Hepatic stellate cell (primary cell): Measurements from ENCODE around the gene PHPT1.

Experiments
- DNase-seq: peaks from one replicate; pipeline ENCODE4 v3.0.0; 2011; ENCODE audit warnings: low spot score

PHPT1 gene

DNA sequence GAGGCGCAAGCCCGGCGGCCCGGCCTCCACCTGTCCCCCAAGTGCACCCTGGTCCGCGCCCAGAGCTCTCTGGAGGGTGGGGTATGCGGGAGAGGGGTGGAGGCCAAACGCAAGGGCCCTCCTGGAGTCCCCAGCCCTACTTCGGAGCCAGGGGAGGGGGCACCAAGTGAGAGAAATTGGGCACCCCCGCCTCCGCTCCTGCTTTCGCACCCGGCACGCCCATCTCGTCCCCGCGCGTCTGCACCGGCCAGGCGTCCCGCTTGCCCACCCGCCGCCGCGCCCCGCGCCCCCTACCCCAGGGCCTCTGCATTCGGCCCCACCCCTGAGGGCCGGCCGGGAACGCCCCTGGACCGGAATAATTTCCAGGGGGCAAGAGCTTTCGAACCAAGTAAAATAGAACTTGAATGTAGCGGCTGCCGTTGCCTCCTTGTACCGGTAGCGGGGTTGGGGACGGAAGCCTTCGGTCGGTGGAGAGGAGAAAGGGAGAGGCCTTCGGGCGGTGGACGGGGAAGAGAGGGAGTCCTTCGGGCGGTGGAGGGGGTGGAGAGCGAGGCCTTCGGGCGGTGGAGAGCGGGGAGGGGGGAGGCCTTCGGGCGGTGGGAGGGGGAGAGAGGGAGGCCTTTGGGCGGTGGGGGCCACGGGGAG is 694 bp upstream of the PHPT1 start:
- DNase-seq: peak; percentile 74

- DNase-seq: no peak
These were observed 1.0 kb downstream of the PHPT1 start for GRCh38 chr9:136849960-136850865.

GRCh38 chr9:136850866-136851775 is 1.9 kb downstream of the PHPT1 start:
- no peak for DNase-seq

DNA sequence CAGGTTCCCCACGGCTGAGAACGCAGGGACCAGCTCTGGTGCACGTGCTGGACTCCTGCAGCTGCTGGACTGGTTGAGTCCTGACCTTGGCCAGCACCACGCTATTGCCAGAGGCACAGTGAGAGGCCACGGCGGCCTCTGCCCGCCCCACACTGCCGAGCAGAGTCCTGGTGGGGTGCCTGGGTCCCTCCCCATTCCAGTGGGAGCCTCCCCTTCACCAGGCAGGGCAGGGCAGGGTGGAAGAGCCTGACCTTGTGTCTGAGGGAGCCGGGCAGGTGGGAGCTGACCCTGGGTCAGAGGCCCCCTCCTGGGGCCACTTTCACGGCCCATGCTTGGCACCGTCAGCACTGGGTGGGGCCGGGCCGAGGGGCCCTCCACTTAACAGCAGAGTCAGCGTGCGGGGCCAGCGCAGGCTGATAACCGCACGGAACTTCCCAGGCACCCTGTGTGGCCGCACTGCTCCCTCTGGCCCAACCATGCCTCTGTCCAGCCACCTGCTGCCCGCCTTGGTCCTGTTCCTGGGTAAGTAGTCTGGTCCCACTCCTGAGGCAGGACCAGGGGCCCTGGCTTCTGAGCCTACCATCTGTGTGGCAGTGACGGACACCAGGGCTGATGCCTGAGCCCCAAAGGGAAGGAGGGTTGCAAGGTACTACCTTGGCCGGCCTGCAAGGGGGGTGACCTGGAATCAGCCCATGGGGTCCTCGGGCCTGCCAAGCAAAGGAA is 2.9 kb downstream of the PHPT1 start, which contains the start of gene MAMDC4:
MAMDC4 (plus strand) TSS at position 406 of the 723 bp plus-strand sequence; CDS start at position 477, 71 bp downstream.
- no peak for DNase-seq

DNA sequence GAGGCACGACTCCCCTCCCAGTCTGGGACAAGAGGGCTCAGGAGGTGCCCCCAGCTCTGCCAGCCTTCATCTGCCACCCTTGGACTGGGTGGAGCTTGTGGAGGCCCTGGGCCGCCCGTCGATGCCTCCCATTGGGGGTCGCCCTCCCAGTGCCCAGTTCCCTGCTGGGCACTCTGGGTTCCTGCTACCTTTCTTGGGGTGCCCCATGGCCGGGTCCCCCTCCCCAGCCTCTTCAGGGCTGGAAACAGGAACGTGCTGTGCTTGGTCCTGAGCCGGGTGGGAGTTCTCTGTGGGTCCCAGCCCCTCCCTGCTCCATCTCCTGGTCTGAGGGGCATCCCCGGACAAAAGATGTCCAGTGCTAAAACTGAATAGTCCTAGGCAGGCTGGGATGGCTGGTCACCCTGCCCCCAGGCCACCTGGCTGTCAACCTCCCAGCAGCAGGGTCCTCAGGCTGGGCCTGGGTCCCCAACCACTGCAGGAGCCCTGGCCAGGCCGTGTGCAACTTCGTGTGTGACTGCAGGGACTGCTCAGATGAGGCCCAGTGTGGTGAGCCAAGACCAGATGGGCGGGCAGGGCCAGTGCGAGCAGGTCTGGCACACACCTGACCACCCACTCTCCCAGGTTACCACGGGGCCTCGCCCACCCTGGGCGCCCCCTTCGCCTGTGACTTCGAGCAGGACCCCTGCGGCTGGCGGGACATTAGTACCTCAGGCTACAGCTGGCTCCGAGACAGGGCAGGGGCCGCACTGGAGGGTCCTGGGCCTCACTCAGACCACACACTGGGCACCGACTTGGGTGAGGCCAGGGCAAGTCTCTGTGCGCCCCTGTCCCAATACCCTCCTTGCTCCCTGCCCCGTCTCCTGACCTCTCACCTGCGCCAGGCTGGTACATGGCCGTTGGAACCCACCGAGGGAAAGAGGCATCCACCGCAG is 3.7 kb downstream of the PHPT1 start:
- no peak for DNase-seq

DNA sequence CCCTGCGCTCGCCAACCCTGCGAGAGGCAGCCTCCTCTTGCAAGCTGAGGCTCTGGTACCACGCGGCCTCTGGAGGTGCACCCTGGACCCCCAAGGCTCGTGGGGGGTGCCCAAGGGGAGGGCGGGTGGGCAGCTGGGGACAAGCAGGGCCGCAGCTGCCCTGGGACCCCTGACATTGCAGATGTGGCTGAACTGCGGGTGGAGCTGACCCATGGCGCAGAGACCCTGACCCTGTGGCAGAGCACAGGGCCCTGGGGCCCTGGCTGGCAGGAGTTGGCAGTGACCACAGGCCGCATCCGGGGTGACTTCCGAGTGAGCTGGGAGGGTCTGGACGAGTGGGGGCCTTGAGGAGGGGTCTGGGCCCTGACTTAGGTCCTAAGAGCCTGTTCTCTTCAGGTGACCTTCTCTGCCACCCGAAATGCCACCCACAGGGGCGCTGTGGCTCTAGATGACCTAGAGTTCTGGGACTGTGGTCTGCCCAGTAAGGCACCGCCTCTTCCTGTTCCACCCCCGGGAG is 4.4 kb downstream of the PHPT1 start:
- no peak for DNase-seq

DNA sequence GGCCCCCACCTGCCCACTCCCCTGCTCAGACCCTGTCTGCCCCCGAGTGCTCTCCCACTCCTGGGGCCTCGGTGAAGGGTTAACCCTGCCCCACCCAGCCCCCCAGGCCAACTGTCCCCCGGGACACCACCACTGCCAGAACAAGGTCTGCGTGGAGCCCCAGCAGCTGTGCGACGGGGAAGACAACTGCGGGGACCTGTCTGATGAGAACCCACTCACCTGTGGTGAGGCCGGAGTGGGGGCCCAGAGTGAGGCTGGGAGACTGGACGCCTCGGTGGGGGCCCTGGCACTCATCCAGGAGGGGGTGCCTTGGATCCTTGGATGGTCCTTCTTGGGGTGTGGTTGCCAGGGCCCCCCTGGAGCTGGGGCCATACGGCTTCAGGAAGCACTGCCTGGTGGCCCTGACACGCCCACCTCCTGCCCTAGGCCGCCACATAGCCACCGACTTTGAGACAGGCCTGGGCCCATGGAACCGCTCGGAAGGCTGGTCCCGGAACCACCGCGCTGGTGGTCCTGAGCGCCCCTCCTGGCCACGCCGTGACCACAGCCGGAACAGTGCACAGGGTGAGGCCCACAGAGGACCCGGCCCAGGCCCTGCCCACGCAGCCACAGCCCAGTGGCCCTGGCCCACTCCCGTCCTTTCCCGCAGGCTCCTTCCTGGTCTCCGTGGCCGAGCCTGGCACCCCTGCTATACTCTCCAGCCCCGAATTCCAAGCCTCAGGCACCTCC is 5.1 kb downstream of the PHPT1 start:
- DNase-seq: no peak

GRCh38 chr9:136854842-136855460 is 5.7 kb downstream of the PHPT1 start:
- no peak for DNase-seq

DNA sequence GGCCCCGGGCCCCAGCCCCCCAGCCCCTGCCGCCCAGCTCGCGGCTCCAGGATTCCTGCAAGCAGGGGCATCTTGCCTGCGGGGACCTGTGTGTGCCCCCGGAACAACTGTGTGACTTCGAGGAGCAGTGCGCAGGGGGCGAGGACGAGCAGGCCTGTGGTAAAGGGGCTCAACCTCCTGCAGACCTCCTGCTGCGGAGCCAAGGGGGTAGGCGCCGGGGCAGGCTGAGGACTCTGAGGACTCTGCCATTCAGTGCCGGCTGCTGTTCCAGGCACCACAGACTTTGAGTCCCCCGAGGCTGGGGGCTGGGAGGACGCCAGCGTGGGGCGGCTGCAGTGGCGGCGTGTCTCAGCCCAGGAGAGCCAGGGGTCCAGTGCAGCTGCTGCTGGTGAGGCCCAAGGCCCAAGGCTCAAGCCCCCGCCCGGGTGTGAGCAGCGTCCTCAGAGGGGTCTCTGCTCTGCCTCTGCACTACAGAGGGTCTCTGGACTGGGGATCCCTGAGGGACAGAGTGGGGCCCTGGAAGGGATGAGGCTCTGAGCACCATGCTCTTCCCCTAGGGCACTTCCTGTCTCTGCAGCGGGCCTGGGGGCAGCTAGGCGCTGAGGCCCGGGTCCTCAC is 6.4 kb downstream of the PHPT1 start:
- DNase-seq: no peak

- DNase-seq: no peak
These were observed 6.9 kb downstream of the PHPT1 start for GRCh38 chr9:136856079-136856476.

DNA sequence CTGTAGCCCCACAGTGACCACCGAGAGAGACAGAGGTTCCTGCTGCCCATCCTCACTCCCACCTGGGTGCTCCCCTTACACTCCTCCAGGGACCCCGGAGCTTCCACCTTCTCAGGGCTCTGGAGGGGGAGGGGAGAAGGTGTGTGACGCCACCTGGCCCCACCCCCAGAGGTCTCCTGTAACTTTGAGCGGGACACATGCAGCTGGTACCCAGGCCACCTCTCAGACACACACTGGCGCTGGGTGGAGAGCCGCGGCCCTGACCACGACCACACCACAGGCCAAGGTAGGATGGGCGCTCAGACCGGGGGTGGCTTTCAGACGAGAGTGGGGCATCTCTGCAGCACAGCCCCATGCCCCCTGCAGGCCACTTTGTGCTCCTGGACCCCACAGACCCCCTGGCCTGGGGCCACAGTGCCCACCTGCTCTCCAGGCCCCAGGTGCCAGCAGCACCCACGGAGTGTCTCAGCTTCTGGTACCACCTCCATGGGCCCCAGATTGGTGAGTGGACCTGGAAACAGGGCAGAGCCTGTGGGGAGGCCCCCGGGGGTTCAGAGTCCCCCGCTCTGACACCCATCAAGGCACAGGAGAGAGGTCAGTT is 7.4 kb downstream of the PHPT1 start:
- no peak for DNase-seq

- DNase-seq: no peak
These were observed 8.0 kb downstream of the PHPT1 start for GRCh38 chr9:136857166-136857565.

- DNase-seq: no peak
These were observed 8.6 kb downstream of the PHPT1 start for GRCh38 chr9:136857581-136858412.

GRCh38 chr9:136858452-136858843 is 9.2 kb downstream of the PHPT1 start:
- no peak for DNase-seq

- no peak for DNase-seq
These were observed 9.9 kb downstream of the PHPT1 start for GRCh38 chr9:136858844-136859757.

- DNase-seq: no peak
These were observed 11.3 kb downstream of the PHPT1 start for GRCh38 chr9:136860529-136860928.
